Osteocyte (in vitro differentiated cells): ENCODE data around the gene OPRL1. TPM values are rescaled to one million over a fixed set of nuclear protein-coding genes. Genes with fewer than 3 reads are reported as not detected.

Experiments
- DNase-seq: peaks from one replicate; pipeline ENCODE4 v3.0.0; 2021; ENCODE audit warnings: mixed read lengths; ENCODE audit not compliant: unreplicated experiment; ENCODE audit errors: extremely low spot score
- H3K27ac Mint-ChIP-seq: one replicate; pipeline ENCODE4 v1.8.0; 2021; ENCODE audit warnings: mild to moderate bottlenecking, mixed read lengths; ENCODE audit not compliant: unreplicated experiment
- H3K27me3 Mint-ChIP-seq: one replicate; pipeline ENCODE4 v1.8.0; 2021; ENCODE audit warnings: mixed read lengths; ENCODE audit not compliant: unreplicated experiment
- H3K36me3 Mint-ChIP-seq: one replicate; pipeline ENCODE4 v1.8.0; 2021; ENCODE audit warnings: mixed read lengths; ENCODE audit not compliant: unreplicated experiment
- H3K4me1 Mint-ChIP-seq: one replicate; pipeline ENCODE4 v1.8.0; 2021; ENCODE audit warnings: mixed read lengths; ENCODE audit not compliant: unreplicated experiment
- H3K4me3 Mint-ChIP-seq: one replicate; pipeline ENCODE4 v1.8.0; 2021; ENCODE audit warnings: mild to moderate bottlenecking, moderate library complexity, mixed read lengths; ENCODE audit not compliant: unreplicated experiment
- H3K9me3 Mint-ChIP-seq: one replicate; pipeline ENCODE4 v1.8.0; 2021; ENCODE audit warnings: mixed read lengths; ENCODE audit not compliant: unreplicated experiment
- CTCF ChIP-seq: fragments of 200-600 bp; sonication (generic); IDR thresholded peaks from 2 replicates; pipeline ENCODE4 v1.5.0; 2021; ENCODE audit warnings: antibody characterized with exemption, mild to moderate bottlenecking, moderate library complexity
- total RNA-seq: library from RNA; stranded (reverse); gene quantifications from 2 replicates; pipeline ENCODE4 v1.2.1, GENCODE V29; 2021

Gene OPRL1
- total RNA-seq, 1 donor from 2014 or later = 2.1 TPM

DNA sequence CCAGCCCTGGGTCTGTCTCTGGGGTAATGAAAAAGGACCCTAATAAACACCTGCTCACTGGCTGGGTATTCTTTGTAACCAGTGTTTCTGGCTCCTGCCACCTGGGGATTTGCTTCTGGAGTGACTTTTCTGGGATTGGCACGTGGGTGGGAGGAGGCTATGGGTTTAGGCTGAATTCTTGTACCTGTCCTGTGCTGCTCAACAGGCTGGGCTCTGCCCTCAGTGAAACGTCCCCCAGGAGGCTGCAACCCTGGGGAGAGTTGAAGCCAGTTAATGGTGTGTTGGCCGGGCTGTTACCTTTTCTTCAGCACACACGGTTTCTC, 20.6 kb downstream of the OPRL1 start:
- H3K4me3 Mint-ChIP-seq = no peak overlapping the region
- no peak for TF ChIP-seq CTCF
- H3K36me3 Mint-ChIP-seq = no peaks in the 10 kb centered on the region
- peaks cover 29% of the 10 kb centered on the region for H3K27me3 Mint-ChIP-seq
- no peaks in the 10 kb centered on the region for H3K9me3 Mint-ChIP-seq
- H3K4me1 Mint-ChIP-seq = peaks cover 4% of the 10 kb centered on the region
- H3K27ac Mint-ChIP-seq = no peak overlapping the region
- DNase-seq = no peak

DNA sequence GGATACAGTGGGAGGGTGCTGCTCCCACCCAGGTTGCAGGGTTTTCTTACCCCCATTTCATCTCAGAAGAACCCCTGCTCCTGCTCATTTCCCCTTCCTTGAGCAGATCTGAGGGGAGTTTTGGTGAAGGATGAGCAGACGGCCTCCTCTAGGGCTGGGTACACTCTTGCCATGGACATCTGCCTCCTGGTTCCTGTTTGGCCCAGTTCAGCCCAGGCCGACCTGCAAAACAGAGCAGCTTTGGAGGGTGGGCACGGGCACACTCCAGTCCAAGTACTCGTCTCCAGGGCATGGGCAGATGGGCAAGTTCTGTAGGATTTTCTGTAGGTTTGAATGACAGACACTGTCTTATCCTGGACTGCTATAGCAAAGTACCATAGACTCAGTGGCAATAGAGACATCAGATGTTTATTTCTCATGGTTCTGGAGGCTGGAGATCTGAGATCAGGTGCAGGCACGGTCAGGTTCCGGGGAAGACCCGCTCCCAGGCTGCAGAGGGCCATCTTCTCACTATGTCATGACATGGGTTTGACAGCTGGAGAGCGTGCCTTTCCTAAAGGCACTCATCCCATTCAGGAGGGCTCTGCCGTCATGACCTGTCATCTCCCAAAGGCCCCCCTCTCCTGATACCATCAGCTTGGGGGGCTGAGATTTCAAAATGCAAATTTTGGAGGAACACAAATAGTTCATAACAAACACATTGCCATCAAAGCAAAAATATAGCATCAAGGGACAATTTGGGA, 21.2 kb downstream of the OPRL1 start:
- H3K4me3 Mint-ChIP-seq = no peak overlapping the region

GRCh38 chr20:64101731-64102621, 22.1 kb downstream of the OPRL1 start:
- H3K4me3 Mint-ChIP-seq = no peak overlapping the region
- H3K4me1 Mint-ChIP-seq = peaks cover 4% of the 10 kb centered on the region
- TF ChIP-seq CTCF = peak; percentile 69
- DNase-seq = no peak
- H3K9me3 Mint-ChIP-seq = no peaks in the 10 kb centered on the region
- H3K27me3 Mint-ChIP-seq = peaks cover 37% of the 10 kb centered on the region
- H3K36me3 Mint-ChIP-seq = no peaks in the 10 kb centered on the region
- H3K27ac Mint-ChIP-seq = no peak overlapping the region

More for the DNA sequence above, 21.2 kb downstream of the OPRL1 start:
- no peak for TF ChIP-seq CTCF
- Mint-ChIP-seq H3K4me1 (peaks cover 4% of the 10 kb centered on the region), H3K27ac (no peak overlapping the region), H3K36me3 (no peaks in the 10 kb centered on the region), H3K9me3 (no peaks in the 10 kb centered on the region), H3K27me3 (peaks cover 32% of the 10 kb centered on the region)
- no peak for DNase-seq

GRCh38 chr20:64102647-64103354, 22.9 kb downstream of the OPRL1 start:
- H3K4me1 Mint-ChIP-seq = peaks cover 4% of the 10 kb centered on the region
- TF ChIP-seq CTCF = no peak
- H3K27ac Mint-ChIP-seq = no peak overlapping the region
- DNase-seq = no peak
- peaks cover 37% of the 10 kb centered on the region for H3K27me3 Mint-ChIP-seq
- peak overlapping the region; percentile 47 for H3K4me3 Mint-ChIP-seq
- no peaks in the 10 kb centered on the region for H3K9me3 Mint-ChIP-seq
- H3K36me3 Mint-ChIP-seq = no peaks in the 10 kb centered on the region
